Islet of Langerhans (tissue), 1 donor: ENCODE results near the gene SSH2.
"Not testable (repeated sequence)": the region's sequence is repeated elsewhere in the genome, so short reads cannot be mapped to it uniquely, and the experiment has no call there.

ENCODE experiments used
- FAIRE-seq: peaks from one replicate; lab custom pipeline; 2011; peaks lifted over from hg19 to GRCh38; lab: Jason Lieb, UNC

Gene SSH2

GRCh38 chr17:29929533-29930408 lies at the start of gene SSH2:
Gene SSH2, minus strand, starts transcription at chr17:29930228. Its CDS starts 228 bp downstream, at chr17:29930000.
- FAIRE-seq: no peak

- FAIRE-seq: peak; percentile 76
These were observed 47.8 kb upstream of the SSH2 start for GRCh38 chr17:29977836-29978235.

- FAIRE-seq: no peak
These were observed 43.0 kb upstream of the SSH2 start for GRCh38 chr17:29973005-29973404.

- FAIRE-seq: no peak
These were observed 42.2 kb upstream of the SSH2 start for GRCh38 chr17:29972277-29972676.

GRCh38 chr17:29968271-29968670 lies 38.2 kb upstream of the SSH2 start:
- peak; percentile 98 for FAIRE-seq

- no peak for FAIRE-seq
These were observed 32.6 kb upstream of the SSH2 start for GRCh38 chr17:29962656-29963055.

- FAIRE-seq: no peak
These were observed 29.8 kb upstream of the SSH2 start for GRCh38 chr17:29959658-29960337.

- FAIRE-seq: no peak
These were observed 29.1 kb upstream of the SSH2 start for GRCh38 chr17:29958947-29959657.

- FAIRE-seq: not testable (repeated sequence)
These were observed 27.5 kb upstream of the SSH2 start for GRCh38 chr17:29957488-29957887.

- no peak for FAIRE-seq
These were observed 26.2 kb upstream of the SSH2 start for GRCh38 chr17:29956225-29956624.

- no peak for FAIRE-seq
These were observed 24.4 kb upstream of the SSH2 start for GRCh38 chr17:29954405-29954804.

GRCh38 chr17:29949696-29950095 lies 19.7 kb upstream of the SSH2 start:
- peak; percentile 64 for FAIRE-seq

- FAIRE-seq: no peak
These were observed 18.6 kb upstream of the SSH2 start for GRCh38 chr17:29948448-29949215.

GRCh38 chr17:29945281-29945680 lies 15.3 kb upstream of the SSH2 start:
- FAIRE-seq: no peak

GRCh38 chr17:29941334-29941733 lies 11.3 kb upstream of the SSH2 start, which contains the start of gene EFCAB5:
Gene EFCAB5, plus strand, starts transcription at chr17:29941634. Its CDS starts 163 bp downstream, at chr17:29941797.
- no peak for FAIRE-seq

- FAIRE-seq: no peak
These were observed 6.7 kb upstream of the SSH2 start for GRCh38 chr17:29936724-29937123.

- FAIRE-seq: not testable (repeated sequence)
These were observed 5.9 kb upstream of the SSH2 start for GRCh38 chr17:29935909-29936308.

GRCh38 chr17:29933379-29933778 lies 3.4 kb upstream of the SSH2 start:
- no peak for FAIRE-seq

GRCh38 chr17:29931231-29931932 lies 1.4 kb upstream of the SSH2 start:
- FAIRE-seq: peak; percentile 79

- no peak for FAIRE-seq
These were observed 482 bp upstream of the SSH2 start for GRCh38 chr17:29930409-29931010.

GRCh38 chr17:29929006-29929532 lies 959 bp downstream of the SSH2 start:
- no peak for FAIRE-seq
